LNCaP clone FGC (cell line): Measurements from ENCODE around the gene SIK2.
A peak's percentile ranks its signal among the peaks of the same experiment; 100 is the strongest.

Experiments
- DNase-seq: peaks from one replicate; pipeline ENCODE4 v3.0.0-alpha.2; 2011; ENCODE audit warnings: low read depth
- H3K4me3 ChIP-seq: 2 replicates; pipeline ENCODE4 v1.5.1; 2011; ENCODE audit warnings: mild to moderate bottlenecking, low read depth, low read length, control low read depth
- CTCF ChIP-seq: IDR thresholded peaks from 2 replicates; pipeline ENCODE4 v1.5.1; 2012; ENCODE audit warnings: mild to moderate bottlenecking; ENCODE audit not compliant: control insufficient read depth, insufficient read depth; ENCODE audit errors: extremely low read depth

The SIK2 gene

GRCh38 chr11:111601979-111602864 is at the start of gene SIK2:
TSS of gene SIK2 (plus strand) at chr11:111602449. CDS start at chr11:111602564, 115 bp downstream.
- peak; percentile 79 for DNase-seq
- peak within 1 kb of the TSS; percentile 89 for H3K4me3 ChIP-seq
- TF ChIP-seq CTCF = peak; percentile 99

- no peak for TF ChIP-seq CTCF
- DNase-seq = no peak
- no peak overlapping the region for H3K4me3 ChIP-seq
These were observed 47.7 kb upstream of the SIK2 start for GRCh38 chr11:111554532-111554931.

DNA sequence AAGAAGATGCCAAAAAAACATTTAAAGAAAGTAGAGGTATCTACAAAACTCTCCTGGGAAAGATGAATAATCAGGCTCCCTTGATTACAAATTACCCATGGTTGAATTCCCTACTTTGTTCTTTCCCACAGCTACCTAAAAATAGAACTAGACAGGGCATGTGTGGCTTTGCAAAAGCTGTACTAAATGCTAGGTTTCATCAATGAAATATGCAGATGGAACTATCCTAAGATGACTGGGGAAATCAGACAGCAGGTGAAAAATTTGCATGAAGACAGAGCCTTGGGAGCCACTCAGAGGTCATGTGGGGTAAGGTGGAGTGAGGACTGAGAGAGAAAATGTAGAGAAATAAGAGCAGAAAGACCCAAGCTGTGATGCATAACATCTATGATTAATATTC is 47.0 kb upstream of the SIK2 start:
- no peak overlapping the region for H3K4me3 ChIP-seq
- TF ChIP-seq CTCF = no peak
- DNase-seq = no peak

DNA sequence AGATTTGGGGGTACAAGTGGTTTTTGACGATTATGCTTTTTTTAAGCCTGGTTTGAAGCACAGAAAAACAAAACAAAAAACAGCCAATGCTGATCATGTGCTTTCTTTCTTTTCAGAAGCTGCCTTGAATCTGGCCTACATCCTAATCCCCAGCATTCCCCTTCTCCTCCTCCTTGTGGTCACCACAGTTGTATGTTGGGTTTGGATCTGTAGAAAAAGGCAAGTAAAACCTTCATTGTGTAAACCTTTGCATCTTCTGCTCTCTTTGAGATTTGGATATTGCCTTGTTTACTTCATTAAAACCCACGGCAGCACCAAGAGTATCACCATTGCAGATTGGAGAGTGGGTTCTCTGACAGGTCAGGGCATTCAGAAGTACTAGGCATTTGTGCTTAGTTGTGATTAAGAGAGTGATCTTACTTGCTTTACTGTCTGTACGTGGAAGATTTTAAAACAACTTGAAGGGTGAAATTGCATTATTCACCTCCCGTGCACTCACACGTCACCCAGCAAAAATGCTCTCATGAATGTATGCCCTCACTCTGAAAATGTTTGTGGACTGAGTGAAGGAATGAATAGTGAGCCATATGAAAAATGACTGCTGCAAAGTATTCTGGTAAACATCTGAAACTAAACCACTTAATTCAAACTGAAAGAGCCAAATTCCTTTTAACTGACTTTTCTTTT is 44.7 kb upstream of the SIK2 start:
- H3K4me3 ChIP-seq = no peak overlapping the region
- no peak for DNase-seq
- no peak for TF ChIP-seq CTCF

GRCh38 chr11:111559800-111560464 is 42.3 kb upstream of the SIK2 start:
- DNase-seq = no peak
- H3K4me3 ChIP-seq = no peak overlapping the region
- TF ChIP-seq CTCF = no peak

GRCh38 chr11:111560800-111561199 is 41.4 kb upstream of the SIK2 start:
- no peak overlapping the region for H3K4me3 ChIP-seq
- no peak for DNase-seq
- no peak for TF ChIP-seq CTCF
